IPS-NIHi7 (cell line): ENCODE data around the gene ITIH1.
"Not testable (repeated sequence)": the region's sequence is repeated elsewhere in the genome, so short reads cannot be mapped to it uniquely, and the experiment has no call there.

ENCODE experiments used
- DNase-seq: peaks from one replicate; pipeline ENCODE4 v3.0.0; 2012; ENCODE audit warnings: mixed read lengths; ENCODE audit errors: extremely low spot score

The ITIH1 gene

GRCh38 chr3:52777127-52777958 is at the start of gene ITIH1:
TSS of gene ITIH1 (plus strand) at chr3:52777599. CDS start at chr3:52777616, 17 bp downstream.
- no peak for DNase-seq

- not testable (repeated sequence) for DNase-seq
Measured at GRCh38 chr3:52728753-52729152, 48.6 kb upstream of the ITIH1 start.

- no peak for DNase-seq
Measured at GRCh38 chr3:52730681-52731080, 46.7 kb upstream of the ITIH1 start.

- DNase-seq = no peak
Measured at GRCh38 chr3:52731590-52731989, 45.8 kb upstream of the ITIH1 start.

GRCh38 chr3:52733256-52733891 is 44.0 kb upstream of the ITIH1 start:
- DNase-seq = no peak

- DNase-seq = no peak
Measured at GRCh38 chr3:52739730-52740129, 37.7 kb upstream of the ITIH1 start.

- peak; percentile 38 for DNase-seq
Measured at GRCh38 chr3:52742418-52743041, 34.9 kb upstream of the ITIH1 start.

- DNase-seq = no peak
Measured at GRCh38 chr3:52743152-52743551, 34.2 kb upstream of the ITIH1 start.

- no peak for DNase-seq
Measured at GRCh38 chr3:52743721-52744120, 33.7 kb upstream of the ITIH1 start.

- DNase-seq = no peak
Measured at GRCh38 chr3:52752045-52752660, 25.2 kb upstream of the ITIH1 start.

- DNase-seq = no peak
Measured at GRCh38 chr3:52754373-52754772, 23.0 kb upstream of the ITIH1 start.

GRCh38 chr3:52756141-52756540 is 21.3 kb upstream of the ITIH1 start:
- no peak for DNase-seq

GRCh38 chr3:52763466-52763865 is 13.9 kb upstream of the ITIH1 start:
- no peak for DNase-seq

GRCh38 chr3:52769786-52770455 is 7.5 kb upstream of the ITIH1 start:
- DNase-seq = peak; percentile 16

GRCh38 chr3:52770496-52771333 is 6.7 kb upstream of the ITIH1 start, which contains the start of gene NEK4:
TSS of gene NEK4 (minus strand) at chr3:52770940. CDS start at chr3:52770746, 194 bp downstream.
- peak; percentile 99 for DNase-seq

GRCh38 chr3:52771334-52771681 is 6.1 kb upstream of the ITIH1 start:
- peak; percentile 15 for DNase-seq

GRCh38 chr3:52771702-52772101 is 5.7 kb upstream of the ITIH1 start:
- no peak for DNase-seq

- DNase-seq = no peak
Measured at GRCh38 chr3:52773361-52774065, 3.9 kb upstream of the ITIH1 start.

- no peak for DNase-seq
Measured at GRCh38 chr3:52774066-52774713, 3.2 kb upstream of the ITIH1 start.
